Fibroblast of mammary gland (primary cell): ENCODE data around the gene NMT1.

Experiments
- DNase-seq: peaks from one replicate; pipeline ENCODE4 v3.0.0-alpha.2; 2010; ENCODE audit warnings: low read depth
- H3K4me3 ChIP-seq: 2 replicates; pipeline ENCODE4 v1.5.1; 2011; ENCODE audit warnings: low read depth, mild to moderate bottlenecking, low read length, moderate library complexity; ENCODE audit not compliant: control insufficient read depth
- TF ChIP-seq, protein P1 (sequence below): conservative IDR thresholded peaks from 2 replicates; pipeline ENCODE4 v1.5.1; 2011; ENCODE audit warnings: low read depth, low read length, inconsistent platforms; ENCODE audit not compliant: control insufficient read depth, insufficient read depth

Gene NMT1

GRCh38 chr17:45146890-45147580, 85.9 kb downstream of the NMT1 start:
- peak overlapping the region; percentile 80 for H3K4me3 ChIP-seq

DNA sequence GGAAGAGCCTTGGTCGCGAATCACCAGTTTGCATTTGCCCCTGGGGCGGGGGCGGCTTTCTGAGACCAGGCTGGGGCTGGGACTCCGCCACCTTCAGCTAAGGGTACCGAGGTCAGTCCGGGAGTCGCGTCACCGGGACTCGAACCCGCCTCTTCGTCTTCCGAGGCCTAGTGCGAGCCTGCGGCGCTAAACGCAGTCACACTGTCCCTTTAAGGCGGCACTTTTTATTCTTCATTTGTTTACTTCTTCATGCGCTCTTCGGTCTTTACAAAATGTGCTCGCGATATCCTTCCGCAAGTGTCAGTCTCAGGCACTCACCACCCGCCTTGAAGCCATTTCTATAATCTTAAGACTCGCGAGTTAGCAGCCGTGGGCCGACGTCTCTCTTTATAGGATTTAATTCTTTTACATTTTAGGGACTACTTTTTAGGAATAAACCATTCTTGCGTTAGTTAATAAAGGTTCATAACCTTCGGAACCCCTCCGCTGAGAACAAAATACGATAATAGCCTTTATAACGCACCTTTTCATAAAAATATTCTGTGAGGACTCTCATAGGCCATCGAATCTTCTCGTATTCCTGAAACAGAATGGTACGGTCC, 86.6 kb downstream of the NMT1 start:
- peak overlapping the region; percentile 80 for H3K4me3 ChIP-seq
- DNase-seq = peak; percentile 95
- TF ChIP-seq, protein P1, sequence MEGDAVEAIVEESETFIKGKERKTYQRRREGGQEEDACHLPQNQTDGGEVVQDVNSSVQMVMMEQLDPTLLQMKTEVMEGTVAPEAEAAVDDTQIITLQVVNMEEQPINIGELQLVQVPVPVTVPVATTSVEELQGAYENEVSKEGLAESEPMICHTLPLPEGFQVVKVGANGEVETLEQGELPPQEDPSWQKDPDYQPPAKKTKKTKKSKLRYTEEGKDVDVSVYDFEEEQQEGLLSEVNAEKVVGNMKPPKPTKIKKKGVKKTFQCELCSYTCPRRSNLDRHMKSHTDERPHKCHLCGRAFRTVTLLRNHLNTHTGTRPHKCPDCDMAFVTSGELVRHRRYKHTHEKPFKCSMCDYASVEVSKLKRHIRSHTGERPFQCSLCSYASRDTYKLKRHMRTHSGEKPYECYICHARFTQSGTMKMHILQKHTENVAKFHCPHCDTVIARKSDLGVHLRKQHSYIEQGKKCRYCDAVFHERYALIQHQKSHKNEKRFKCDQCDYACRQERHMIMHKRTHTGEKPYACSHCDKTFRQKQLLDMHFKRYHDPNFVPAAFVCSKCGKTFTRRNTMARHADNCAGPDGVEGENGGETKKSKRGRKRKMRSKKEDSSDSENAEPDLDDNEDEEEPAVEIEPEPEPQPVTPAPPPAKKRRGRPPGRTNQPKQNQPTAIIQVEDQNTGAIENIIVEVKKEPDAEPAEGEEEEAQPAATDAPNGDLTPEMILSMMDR = no peak

More at GRCh38 chr17:45146890-45147580, 85.9 kb downstream of the NMT1 start:
- TF ChIP-seq, protein P1 = no peak
- DNase-seq = peak; percentile 79

DNA sequence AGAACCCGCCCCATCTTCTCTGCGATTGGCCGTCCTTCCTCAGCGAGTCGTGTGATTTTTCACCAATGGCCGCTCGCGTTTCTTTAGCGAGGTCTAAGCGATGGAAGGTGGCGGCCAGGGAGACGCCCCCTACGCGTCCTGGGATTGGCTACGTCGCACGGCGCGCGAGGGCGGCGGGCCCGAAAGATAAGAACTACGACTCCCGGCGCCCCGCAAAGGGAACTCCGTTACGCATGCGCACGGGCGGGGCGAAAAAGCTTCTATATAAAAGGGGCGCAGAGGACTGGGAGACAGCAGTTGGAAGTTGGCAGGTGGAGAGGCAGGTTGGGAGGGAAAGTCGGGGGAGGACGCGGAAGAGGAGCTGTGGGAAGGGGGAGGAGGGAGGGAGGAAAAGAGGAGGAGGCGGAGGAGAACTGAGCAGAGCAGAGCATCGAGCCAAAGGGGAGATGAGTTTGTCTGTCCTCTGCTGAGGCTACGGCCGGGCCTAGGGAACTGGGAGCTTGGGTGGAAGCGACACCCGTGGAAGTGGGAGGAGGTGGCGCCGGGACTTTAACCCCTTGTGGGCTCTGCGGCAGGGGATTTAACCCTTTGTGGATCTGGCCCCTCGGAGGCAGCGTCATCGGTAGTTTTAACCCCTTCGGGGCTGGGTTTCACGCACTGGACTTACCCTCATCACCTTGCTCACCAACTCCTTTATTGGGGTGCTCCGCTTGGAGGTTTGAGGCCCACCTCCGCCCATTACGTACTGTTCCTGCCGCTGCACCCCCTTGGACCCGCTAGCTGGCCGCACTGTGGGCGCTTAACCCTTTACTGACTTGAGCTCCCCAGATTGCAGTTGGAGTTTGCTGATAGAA, 87.3 kb downstream of the NMT1 start, which contains the start of gene HEXIM1:
TSS of gene HEXIM1 (plus strand) at position 293 of the 854 bp plus-strand sequence. CDS start 716 bp downstream, outside the sequence.
- DNase-seq = peak; percentile 99
- TF ChIP-seq, protein P1 = no peak
- H3K4me3 ChIP-seq = peak within 1 kb of the TSS; percentile 80

GRCh38 chr17:45149037-45149668, 88.0 kb downstream of the NMT1 start:
- peak; percentile 77 for DNase-seq
- H3K4me3 ChIP-seq = peak overlapping the region; percentile 63
- TF ChIP-seq, protein P1 = peak; percentile 79

- peak; percentile 67 for DNase-seq
- TF ChIP-seq, protein P1 = no peak
- peak overlapping the region; percentile 63 for H3K4me3 ChIP-seq
These were observed 88.8 kb downstream of the NMT1 start for GRCh38 chr17:45149669-45150664.
